ENCODE measurements around the gene TSPAN33.
A peak's percentile ranks its signal among the peaks of the same experiment; 100 is the strongest.

GRCh38 chr7:129213828-129214227 lies 69.3 kb downstream of the TSPAN33 start:
- TF ChIP-seq HOXA7 (CRISPR knock-in tag; IDR thresholded peaks at IDR 0.05; ENCODE audit: borderline replicate concordance) (no peak), ZNF521 (tag by site-specific recombination; IDR thresholded peaks at IDR 0.05) (no peak), ZNF223 (tag by site-specific recombination; IDR thresholded peaks at IDR 0.05) (no peak), ZBTB1 (tag by site-specific recombination; IDR thresholded peaks at IDR 0.05) (no peak), CTCF (tag by site-specific recombination; IDR thresholded peaks at IDR 0.05) (peak; percentile 68), ZNF549 (tag by site-specific recombination; IDR thresholded peaks at IDR 0.05) (no peak)

Measured in HEK293 (cell line).